Limb (tissue), 2 donors: ENCODE data around the gene HYPK.

Experiments
- DNase-seq, 2 donors: peaks; one replicate each; pipeline ENCODE4 v3.0.0-alpha.2; 2016; ENCODE audit errors: extremely low spot score in 2 of 2

HYPK gene

DNA sequence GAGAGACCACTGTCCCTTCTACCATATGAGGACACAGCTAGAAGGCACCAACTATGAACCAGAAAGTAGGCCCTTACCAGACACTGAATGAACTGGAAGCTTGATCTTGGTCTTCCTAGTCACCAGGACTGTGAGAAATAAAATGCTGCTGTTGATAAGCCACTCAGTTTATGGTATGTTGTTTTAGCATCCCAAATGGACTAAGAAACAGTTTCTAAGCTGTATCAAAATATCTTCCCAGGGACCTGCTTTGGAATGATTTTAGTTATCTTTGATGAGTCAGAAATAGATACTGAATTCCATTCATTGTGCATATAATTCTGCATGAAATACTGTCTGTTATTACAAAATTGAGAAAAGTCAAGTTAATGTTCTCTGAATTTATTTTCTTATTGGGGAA is 45.0 kb downstream of the HYPK start:
- DNase-seq, result no peak

DNA sequence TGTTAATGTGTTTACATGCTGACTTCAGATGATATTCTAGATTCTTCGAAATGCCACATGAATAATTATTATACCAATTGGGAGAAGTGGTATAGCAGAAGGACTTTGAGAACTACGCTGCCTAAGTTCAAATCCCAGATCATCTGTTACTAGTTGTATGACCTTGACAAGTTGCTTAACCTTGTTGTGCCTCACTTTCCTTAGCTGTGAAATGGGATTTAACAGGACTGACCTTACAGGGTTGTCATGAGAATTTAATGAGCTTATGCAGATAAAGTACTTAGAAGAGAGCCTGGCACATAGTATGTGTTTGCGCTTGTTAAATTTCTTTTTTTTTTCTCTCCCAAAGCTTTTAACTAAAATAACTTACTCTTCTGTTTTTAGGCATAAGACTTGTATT is 50.9 kb downstream of the HYPK start:
- no peak for DNase-seq

DNA sequence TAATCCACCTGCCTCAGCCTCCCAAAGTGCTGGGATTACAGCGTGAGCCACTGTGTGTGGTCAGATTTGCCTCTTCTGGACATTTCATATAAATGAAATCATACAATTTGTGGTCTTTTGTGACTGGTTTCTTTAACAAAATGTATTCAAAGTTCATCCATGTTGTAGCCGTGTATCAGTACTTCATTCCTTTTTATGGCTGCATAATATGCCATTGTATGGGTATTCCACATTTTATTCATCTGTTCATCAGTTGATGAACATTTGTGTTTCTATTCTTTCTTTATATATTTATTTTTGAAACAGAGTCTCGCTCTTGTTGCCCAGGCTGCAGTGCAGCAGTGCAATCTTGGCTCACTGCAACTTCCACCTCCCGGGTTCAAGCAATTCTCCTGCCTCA is 52.2 kb downstream of the HYPK start:
- DNase-seq, result no peak
